ENCODE measurements around the gene RHO. TPM values are rescaled to one million over a fixed set of nuclear protein-coding genes. Genes with fewer than 3 reads are reported as not detected.
"Not testable (repeated sequence)": the region's sequence is repeated elsewhere in the genome, so short reads cannot be mapped to it uniquely, and the experiment has no call there.

The RHO gene
- total RNA-seq: not detected
- long read RNA-seq, donor 1: 0 reads
- long read RNA-seq, donor 2: 0 reads

DNA sequence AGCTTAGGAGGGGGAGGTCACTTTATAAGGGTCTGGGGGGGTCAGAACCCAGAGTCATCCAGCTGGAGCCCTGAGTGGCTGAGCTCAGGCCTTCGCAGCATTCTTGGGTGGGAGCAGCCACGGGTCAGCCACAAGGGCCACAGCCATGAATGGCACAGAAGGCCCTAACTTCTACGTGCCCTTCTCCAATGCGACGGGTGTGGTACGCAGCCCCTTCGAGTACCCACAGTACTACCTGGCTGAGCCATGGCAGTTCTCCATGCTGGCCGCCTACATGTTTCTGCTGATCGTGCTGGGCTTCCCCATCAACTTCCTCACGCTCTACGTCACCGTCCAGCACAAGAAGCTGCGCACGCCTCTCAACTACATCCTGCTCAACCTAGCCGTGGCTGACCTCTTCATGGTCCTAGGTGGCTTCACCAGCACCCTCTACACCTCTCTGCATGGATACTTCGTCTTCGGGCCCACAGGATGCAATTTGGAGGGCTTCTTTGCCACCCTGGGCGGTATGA is at the start of gene RHO:
Gene RHO (plus strand): TSS at position 51 of the 512 bp plus-strand sequence. CDS start 95 bp downstream, at position 146.
- no peaks in the 10 kb centered on the region for H3K36me3 ChIP-seq (ENCODE audit: low read depth)
- H3K4me1 ChIP-seq (ENCODE audit: low read depth): no peaks in the 10 kb centered on the region
- intact Hi-C loops (cut with DNase I, micrococcal nuclease): no loop called here
- peak in 1 of 3 donors; percentile 19 for DNase-seq
- H3K9me3 ChIP-seq: no peaks in the 10 kb centered on the region
- no peak for ATAC-seq
- H3K4me3 ChIP-seq: no peak within 1 kb of the TSS
- TF ChIP-seq, protein P1, sequence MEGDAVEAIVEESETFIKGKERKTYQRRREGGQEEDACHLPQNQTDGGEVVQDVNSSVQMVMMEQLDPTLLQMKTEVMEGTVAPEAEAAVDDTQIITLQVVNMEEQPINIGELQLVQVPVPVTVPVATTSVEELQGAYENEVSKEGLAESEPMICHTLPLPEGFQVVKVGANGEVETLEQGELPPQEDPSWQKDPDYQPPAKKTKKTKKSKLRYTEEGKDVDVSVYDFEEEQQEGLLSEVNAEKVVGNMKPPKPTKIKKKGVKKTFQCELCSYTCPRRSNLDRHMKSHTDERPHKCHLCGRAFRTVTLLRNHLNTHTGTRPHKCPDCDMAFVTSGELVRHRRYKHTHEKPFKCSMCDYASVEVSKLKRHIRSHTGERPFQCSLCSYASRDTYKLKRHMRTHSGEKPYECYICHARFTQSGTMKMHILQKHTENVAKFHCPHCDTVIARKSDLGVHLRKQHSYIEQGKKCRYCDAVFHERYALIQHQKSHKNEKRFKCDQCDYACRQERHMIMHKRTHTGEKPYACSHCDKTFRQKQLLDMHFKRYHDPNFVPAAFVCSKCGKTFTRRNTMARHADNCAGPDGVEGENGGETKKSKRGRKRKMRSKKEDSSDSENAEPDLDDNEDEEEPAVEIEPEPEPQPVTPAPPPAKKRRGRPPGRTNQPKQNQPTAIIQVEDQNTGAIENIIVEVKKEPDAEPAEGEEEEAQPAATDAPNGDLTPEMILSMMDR (IDR thresholded peaks at IDR 0.05): no peak

DNA sequence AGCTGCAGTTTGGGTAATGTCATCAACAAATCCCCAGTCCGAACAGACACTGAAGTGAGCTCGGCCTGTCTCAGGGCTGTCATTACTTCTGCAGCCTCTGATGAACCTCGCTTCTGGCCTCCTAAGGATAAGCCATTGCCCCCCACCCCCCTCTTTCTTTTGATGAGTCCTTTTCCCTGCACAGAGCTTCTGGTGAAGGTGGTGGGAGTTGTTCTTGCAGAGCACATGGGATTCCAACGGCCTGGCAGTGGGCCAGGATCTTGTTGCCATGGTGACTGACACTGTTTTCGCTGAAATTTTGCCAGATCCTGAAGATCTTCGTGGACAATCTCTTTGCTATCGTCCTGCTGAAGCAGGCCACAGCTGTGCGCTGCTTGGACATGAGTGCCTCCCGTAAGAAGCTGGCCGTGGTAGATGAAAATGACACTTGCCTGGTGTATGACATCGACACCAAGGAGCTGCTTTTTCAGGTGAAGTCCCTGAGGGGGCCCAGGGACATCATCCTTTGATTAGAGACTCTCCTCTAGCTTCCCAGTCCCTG is 47.1 kb upstream of the RHO start:
- H3K9me3 ChIP-seq; H3K4me1 ChIP-seq (ENCODE audit: low read depth); H3K36me3 ChIP-seq (ENCODE audit: low read depth); H3K4me3 ChIP-seq; DNase-seq; intact Hi-C loops (cut with DNase I, micrococcal nuclease); ATAC-seq: not testable (repeated sequence)

DNA sequence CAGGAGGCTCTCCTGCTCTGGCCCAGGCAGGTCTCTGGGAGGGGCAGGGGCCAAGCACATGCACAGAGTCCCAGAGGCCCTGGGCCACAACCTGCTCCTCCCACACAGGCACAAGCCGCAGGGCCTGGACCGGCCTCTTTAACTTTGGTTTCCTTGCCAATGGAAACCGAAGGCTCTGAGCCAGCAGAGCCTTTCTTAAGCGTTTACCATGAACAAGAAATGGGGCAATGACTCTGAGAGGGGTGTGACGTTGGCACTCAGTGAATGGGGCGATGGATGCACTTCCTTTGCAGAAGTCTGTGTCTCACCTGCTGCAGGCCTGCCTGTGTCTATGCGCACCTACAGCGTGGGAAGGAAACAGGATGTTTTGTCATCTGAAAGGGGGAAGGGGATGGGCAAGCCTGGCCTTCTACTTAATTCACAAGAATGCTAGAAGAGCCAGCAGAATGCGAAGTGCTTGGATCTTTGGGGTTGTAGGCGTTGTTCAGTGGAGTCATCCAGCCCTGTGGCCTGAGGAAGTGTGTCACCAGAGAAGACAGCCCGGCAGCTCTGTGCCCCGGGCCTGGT is 46.6 kb upstream of the RHO start:
- no peak overlapping the region for H3K4me3 ChIP-seq
- H3K36me3 ChIP-seq (ENCODE audit: low read depth): no peaks in the 10 kb centered on the region
- intact Hi-C loops (cut with DNase I, micrococcal nuclease): no loop called here
- no peaks in the 10 kb centered on the region for H3K4me1 ChIP-seq (ENCODE audit: low read depth)
- DNase-seq (peak in 1 of 3 donors; percentile 64), ATAC-seq (peak; percentile 55)
- no peaks in the 10 kb centered on the region for H3K9me3 ChIP-seq
- TF ChIP-seq, protein P1 (IDR thresholded peaks at IDR 0.05): no peak

DNA sequence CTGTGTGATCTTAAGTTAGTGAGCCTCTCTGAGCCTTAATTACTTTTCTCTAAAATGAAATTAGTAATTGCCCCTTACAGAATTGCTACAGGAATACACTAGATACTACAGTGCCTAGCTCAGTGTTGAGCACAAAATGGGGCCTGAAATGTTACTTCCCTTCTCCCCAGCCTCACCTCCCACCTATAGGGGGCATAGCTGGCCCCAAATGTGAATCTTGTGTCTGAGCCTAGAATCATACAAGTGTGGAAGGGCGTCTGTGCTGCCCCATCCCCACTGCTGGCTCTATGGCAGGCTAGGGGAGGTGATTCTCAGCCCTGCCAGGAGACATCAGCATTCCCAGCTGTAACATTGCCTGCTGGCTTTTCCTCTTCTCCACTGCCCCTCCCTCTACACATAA is 45.7 kb upstream of the RHO start:
- no peaks in the 10 kb centered on the region for H3K9me3 ChIP-seq
- TF ChIP-seq, protein P1 (IDR thresholded peaks at IDR 0.05): no peak
- intact Hi-C loops (cut with DNase I, micrococcal nuclease): no loop called here
- no peak for ATAC-seq
- no peaks in the 10 kb centered on the region for H3K4me1 ChIP-seq (ENCODE audit: low read depth)
- no peak for DNase-seq
- no peak overlapping the region for H3K4me3 ChIP-seq
- no peaks in the 10 kb centered on the region for H3K36me3 ChIP-seq (ENCODE audit: low read depth)

DNA sequence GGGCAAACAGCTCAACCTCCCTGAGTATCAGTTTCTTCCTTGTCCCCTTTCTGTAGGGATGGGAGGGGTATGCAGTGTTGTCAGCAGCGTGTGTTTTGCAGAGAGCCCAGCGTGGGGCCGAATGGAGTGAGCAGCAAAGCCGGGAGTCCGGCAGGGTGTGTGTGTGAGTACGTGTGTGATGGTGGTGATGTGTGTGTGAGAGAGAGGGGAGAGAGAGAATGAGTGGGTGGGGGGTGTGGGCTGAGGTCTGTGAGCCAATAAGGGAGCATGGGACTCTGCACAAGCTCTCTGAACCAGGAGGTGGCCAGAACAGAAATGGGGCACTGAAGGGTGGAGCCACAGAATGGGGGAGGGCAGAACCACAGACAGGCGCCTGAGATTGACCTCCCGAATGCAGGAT is 44.6 kb upstream of the RHO start:
- TF ChIP-seq, protein P1 (IDR thresholded peaks at IDR 0.05): no peak
- Histone ChIP-seq H3K4me1 (ENCODE audit: low read depth) (no peaks in the 10 kb centered on the region), H3K9me3 (no peaks in the 10 kb centered on the region), H3K36me3 (ENCODE audit: low read depth) (no peaks in the 10 kb centered on the region), H3K4me3 (no peak overlapping the region)
- no peak for DNase-seq
- ATAC-seq: no peak
- intact Hi-C loops (cut with DNase I, micrococcal nuclease): no loop called here

DNA sequence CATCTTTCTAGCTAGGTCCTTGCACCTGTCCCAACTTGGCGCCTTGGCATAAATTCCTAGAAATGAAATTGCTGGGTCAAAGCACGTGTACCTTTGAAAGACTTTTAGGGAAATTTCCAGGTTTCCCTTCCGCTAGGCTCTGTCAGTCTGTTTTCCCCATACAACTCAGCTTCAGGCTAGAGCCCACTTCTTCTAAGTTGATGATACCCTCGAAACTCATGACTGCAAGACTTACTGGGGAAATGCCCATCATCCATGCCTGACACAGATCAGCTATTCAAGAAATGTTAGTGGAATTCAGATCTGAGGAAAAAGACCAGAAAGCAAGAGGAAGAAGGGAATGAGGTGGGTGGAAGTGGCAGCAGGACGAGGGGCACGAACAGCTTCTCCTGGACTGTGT is 43.3 kb upstream of the RHO start:
- DNase-seq; H3K36me3 ChIP-seq (ENCODE audit: low read depth); H3K4me1 ChIP-seq (ENCODE audit: low read depth); intact Hi-C loops (cut with DNase I, micrococcal nuclease); H3K4me3 ChIP-seq; H3K9me3 ChIP-seq; ATAC-seq: not testable (repeated sequence)

All from mucosa of descending colon (tissue), 3 donors.